Tibial artery (tissue), 4 donors: ENCODE measurements around the gene PEX14.

Experiments
- DNase-seq, 2 donors: peaks; one replicate each; pipeline ENCODE4 v3.0.0-alpha.2; 2019
- H3K27ac ChIP-seq, 2 donors: fragments of 200-600 bp; sonication (generic) in 1 of 2; 1 replicate in 1 of 2; 2 replicates in 1 of 2; pipeline ENCODE4 v1.5.1; 2018 to 2019; ENCODE audit warnings: mild to moderate bottlenecking in 1 of 2
- H3K27me3 ChIP-seq, 2 donors: fragments of 200-600 bp; sonication (generic) in 1 of 2; one replicate each; pipeline versions ENCODE4 v1.5.1 to v1.6.0; 2016 to 2019
- H3K36me3 ChIP-seq, 3 donors: fragments of 200-600 bp; sonication (generic) in 2 of 3; one replicate each; pipeline ENCODE4 v1.5.1; 2016 to 2019; ENCODE audit warnings: mild to moderate bottlenecking in 2 of 3
- H3K4me1 ChIP-seq, 4 donors: fragments of 200-600 bp; sonication (generic) in 2 of 4; 1 replicate in 3 of 4; 2 replicates in 1 of 4; pipeline ENCODE4 v1.5.1; 2016 to 2019
- H3K4me3 ChIP-seq, 2 donors: fragments of 200-600 bp; sonication (generic) in 1 of 2; 1 replicate in 1 of 2; 2 replicates in 1 of 2; pipeline ENCODE4 v1.5.1; 2018 to 2019; ENCODE audit warnings: mild to moderate bottlenecking in 2 of 2
- H3K9me3 ChIP-seq, 3 donors: fragments of 200-600 bp; sonication (generic) in 1 of 3; one replicate each; pipeline ENCODE4 v1.5.1; 2016 to 2019
- CTCF ChIP-seq, 2 experiments: fragments of 200-600 bp in 1 of 2; fragments of 450-650 bp in 1 of 2; IDR thresholded peaks; one replicate each; pipeline ENCODE4 v1.5.1; 2017 to 2019; ENCODE audit warnings: antibody characterized with exemption in 2 of 2, mild to moderate bottlenecking in 1 of 2, moderate library complexity in 1 of 2
- intact Hi-C: fragments of 100-400 bp; cut with DNase I; formaldehyde crosslinking; loops from one replicate; pipeline ENCODE4 v1.15.0; 2023; ENCODE audit warnings: low total_unique reads

The PEX14 gene

GRCh38 chr1:10665930-10666850, 191.4 kb downstream of the PEX14 start:
- Histone ChIP-seq H3K27me3 (no peaks in the 10 kb centered on the region), H3K36me3 (peaks cover 0 to 22% (median 6%) of the 10 kb centered on the region in 3 donors), H3K4me3 (no peak overlapping the region), H3K4me1 (peaks cover 0 to 81% (median 72%) of the 10 kb centered on the region in 4 donors), H3K27ac (peak overlapping the region; percentile 88 to 94), H3K9me3 (no peaks in the 10 kb centered on the region)
- intact Hi-C loops: no loop called here
- peak; percentile 65 to 96 for DNase-seq
- TF ChIP-seq CTCF (IDR thresholded peaks at IDR 0.05): no peak

GRCh38 chr1:10667861-10668761, 193.4 kb downstream of the PEX14 start:
- Histone ChIP-seq H3K36me3 (peaks cover 0 to 22% (median 6%) of the 10 kb centered on the region in 3 donors), H3K27ac (peak overlapping the region; percentile 88 to 94), H3K9me3 (no peaks in the 10 kb centered on the region), H3K4me1 (peaks cover 0 to 87% (median 73%) of the 10 kb centered on the region in 4 donors), H3K4me3 (no peak overlapping the region), H3K27me3 (no peaks in the 10 kb centered on the region)
- intact Hi-C loops: no loop called here
- TF ChIP-seq CTCF (IDR thresholded peaks at IDR 0.05): no peak
- no peak for DNase-seq

DNA sequence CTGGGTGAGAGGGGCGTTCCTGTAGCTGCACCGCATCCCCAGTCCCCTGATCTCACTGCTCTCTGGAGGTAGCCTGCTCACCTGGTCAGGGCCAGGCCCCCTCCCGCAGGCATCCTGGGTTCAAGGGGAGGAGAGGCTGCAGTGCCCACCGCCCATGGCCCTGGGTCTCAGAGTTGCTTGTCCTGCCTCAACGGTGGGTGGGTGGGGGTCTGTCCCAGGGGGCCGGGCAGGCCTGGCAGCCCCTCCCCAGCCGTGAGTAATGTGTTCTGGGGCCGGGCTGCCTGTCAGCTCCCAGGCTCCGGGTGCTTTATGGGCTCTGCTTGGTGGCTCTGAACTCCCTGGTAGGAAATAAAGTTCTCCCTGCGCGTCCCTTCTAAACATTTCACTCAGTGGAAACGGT, 194.8 kb downstream of the PEX14 start:
- no peak overlapping the region for H3K4me3 ChIP-seq
- peaks cover 0 to 76% (median 59%) of the 10 kb centered on the region in 4 donors for H3K4me1 ChIP-seq
- H3K27me3 ChIP-seq: no peaks in the 10 kb centered on the region
- intact Hi-C loops: no loop called here
- H3K27ac ChIP-seq: peak overlapping the region; percentile 88 to 94
- peaks cover 0 to 8% (median 6%) of the 10 kb centered on the region in 3 donors for H3K36me3 ChIP-seq
- no peak for DNase-seq
- H3K9me3 ChIP-seq: no peaks in the 10 kb centered on the region
- no peak for TF ChIP-seq CTCF (IDR thresholded peaks at IDR 0.05)

GRCh38 chr1:10670190-10670589, 195.4 kb downstream of the PEX14 start:
- no peak overlapping the region for H3K4me3 ChIP-seq
- H3K36me3 ChIP-seq: peaks cover 0 to 2% (median under 1%) of the 10 kb centered on the region in 3 donors
- no peak for TF ChIP-seq CTCF (IDR thresholded peaks at IDR 0.05)
- no peaks in the 10 kb centered on the region for H3K27me3 ChIP-seq
- intact Hi-C loops: no loop called here
- H3K4me1 ChIP-seq: peaks cover 0 to 76% (median 60%) of the 10 kb centered on the region in 4 donors
- no peaks in the 10 kb centered on the region for H3K9me3 ChIP-seq
- DNase-seq: no peak
- H3K27ac ChIP-seq: peak overlapping the region; percentile 88 to 94

DNA sequence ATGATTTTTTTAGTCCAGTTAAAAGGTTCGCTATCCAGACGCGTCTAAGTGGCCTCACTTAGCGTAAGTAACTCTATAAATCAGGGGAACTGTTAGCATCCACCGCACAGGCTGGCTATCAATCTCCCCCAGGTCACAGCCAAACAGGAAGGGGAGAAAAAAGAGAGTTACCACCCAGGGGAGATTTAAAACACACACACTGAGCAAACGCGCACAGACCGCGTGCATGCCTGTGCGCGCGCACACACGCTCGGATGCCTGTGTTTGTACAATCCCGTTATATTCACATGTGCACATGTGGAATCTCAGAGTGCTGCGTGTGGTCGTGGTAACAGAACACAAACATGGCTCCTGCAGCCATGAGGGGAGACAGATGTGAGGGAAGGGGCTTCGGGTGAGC, 196.3 kb downstream of the PEX14 start:
- H3K27me3 ChIP-seq: no peaks in the 10 kb centered on the region
- no peak for DNase-seq
- H3K4me3 ChIP-seq: no peak overlapping the region
- peak overlapping the region in 1 of 2 donors; percentile 49 for H3K27ac ChIP-seq
- no peaks in the 10 kb centered on the region for H3K36me3 ChIP-seq
- no peak for TF ChIP-seq CTCF (IDR thresholded peaks at IDR 0.05)
- no peaks in the 10 kb centered on the region for H3K9me3 ChIP-seq
- intact Hi-C loops: no loop called here
- H3K4me1 ChIP-seq: peaks cover 0 to 76% (median 60%) of the 10 kb centered on the region in 4 donors
